ENCODE results near the gene ARID3B. TPM values are rescaled to one million over a fixed set of nuclear protein-coding genes. Genes with fewer than 3 reads are reported as not detected.
A peak's percentile ranks its signal among the peaks of the same experiment; 100 is the strongest.

Gene ARID3B
- total and polyA plus RNA-seq, 2 of the 4 experiments (the other 2 are of a cell fraction): 2.5 to 5.0 TPM

DNA sequence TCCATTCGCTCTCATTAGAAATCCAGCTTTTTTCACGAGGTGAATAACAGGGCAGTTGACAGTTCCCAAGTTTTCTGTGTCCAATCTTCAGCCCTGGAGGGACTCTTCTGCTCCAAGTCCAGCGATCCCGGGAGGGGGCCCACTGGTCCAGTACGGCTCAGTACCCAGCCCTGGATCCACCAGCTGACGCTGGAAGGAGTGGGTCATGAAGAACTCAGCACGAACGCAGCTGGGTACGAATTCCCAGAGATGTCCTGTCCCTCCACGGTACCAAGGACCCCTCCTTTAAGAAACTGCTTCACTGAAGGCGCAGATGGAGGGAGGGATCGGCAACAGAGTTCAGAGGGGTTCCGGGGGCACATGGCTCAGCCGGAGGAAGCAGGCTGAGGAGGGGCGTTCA lies 58.1 kb downstream of the ARID3B start:
- peak overlapping the region; percentile 4 for H2AK9ac ChIP-seq (replicated peaks; ENCODE audit: low read depth, low read length, poor library complexity)
- H4K8ac ChIP-seq (ENCODE audit: low read depth in 2 of 2, low read length in 2 of 2): peak overlapping the region; percentile 68 to 91; a peak in 3 of 4 replicates
- no peak overlapping the region for H3K56ac ChIP-seq (ENCODE audit: extremely low read depth, insufficient read depth, low read length)
- H3K14ac ChIP-seq (replicated peaks; ENCODE audit: low read depth, low read length): peak overlapping the region; percentile 91; the same call in 1 of the 2 replicates
- 80% methylated on average over 6 of the region's 15 CpGs; no CpG with 5 or more reads in 1 of the 2 experiments for WGBS, 2 experiments (ENCODE audit: extremely low coverage in 2 of 2, insufficient read length in 1 of 2)
- H2BK15ac ChIP-seq (ENCODE audit: low read depth, low read length): no peak overlapping the region
- in situ Hi-C loops (cut with MboI; ENCODE audit: low sequenced_read_pairs) (no loop called here), intact Hi-C loops (cut with micrococcal nuclease) (no loop called here), dilution Hi-C loops (cut with HindIII; ENCODE audit: low sequenced_read_pairs, unreplicated experiment) (no loop called here)
- H3K27me3 ChIP-seq (ENCODE audit: control insufficient read depth, insufficient read depth, low read length): no peaks in the 10 kb centered on the region
- 0 out of 2 replicates have a peak, but pooled peaks cover 3% of the 10 kb centered on the region for H4K20me1 ChIP-seq (ENCODE audit: insufficient read depth, low read length)
- no peak for DNase-seq
- ATAC-seq (ENCODE audit: low read depth): no peak
- peak overlapping the region; percentile 61 for H3K4me3 ChIP-seq (ENCODE audit: insufficient read depth, low read depth, low read length)
- H2BK20ac ChIP-seq (ENCODE audit: low read depth, low read length): no peak overlapping the region; the same call in 1 of the 2 replicates
- H2AFZ ChIP-seq (replicated peaks; ENCODE audit: low read length, poor library complexity): peak overlapping the region; percentile 91
- no peak overlapping the region for H2BK120ac ChIP-seq (ENCODE audit: low read depth, low read length)
- no peak overlapping the region for H3K27ac ChIP-seq (ENCODE audit: insufficient read depth, low read length)
- TF ChIP-seq BHLHE40 (IDR thresholded peaks at IDR 0.05; ENCODE audit: low read depth, low read length) (no peak), CTCF (conservative IDR thresholded peaks at IDR 0.05; ENCODE audit: low read depth, low read length) (no peak), MXI1 (IDR thresholded peaks at IDR 0.05; ENCODE audit: borderline replicate concordance, low read depth, low read length) (no peak), RFX5 (IDR thresholded peaks at IDR 0.05; ENCODE audit: low read depth, low read length) (no peak), CEBPB (IDR thresholded peaks at IDR 0.05; ENCODE audit: low read depth, low read length) (no peak), MAFK (IDR thresholded peaks at IDR 0.05; ENCODE audit: low read depth, low read length) (no peak), RCOR1 (IDR thresholded peaks at IDR 0.05; ENCODE audit: insufficient replicate concordance, low read length) (no peak), ELK1 (IDR thresholded peaks at IDR 0.05; ENCODE audit: borderline replicate concordance, low read depth, low read length) (no peak), SMC3 (IDR thresholded peaks at IDR 0.05; ENCODE audit: low read depth, low read length) (no peak)
- BruUV-seq (replicated peaks): no TSS peak
- H2AK5ac ChIP-seq (ENCODE audit: low read depth, low read length): no peak overlapping the region
- POLR2A ChIA-PET (ENCODE audit: unreplicated experiment): no interaction called here
- H4K91ac ChIP-seq (ENCODE audit: insufficient read depth, low read depth, low read length): 0 out of 2 replicates have a peak overlapping the region, but pooled peaks have one; percentile 85
- H3K9me3 ChIP-seq (ENCODE audit: control insufficient read depth, insufficient read depth, low read length): no peaks in the 10 kb centered on the region
- peaks cover 6% of the 10 kb centered on the region; the same call in 1 of the 2 replicates for H3K4me1 ChIP-seq (ENCODE audit: control insufficient read depth, insufficient read depth, low read length)
- no peak overlapping the region for H2BK5ac ChIP-seq (ENCODE audit: low read depth, low read length, poor library complexity, severe bottlenecking)
- CTCF ChIA-PET: interaction anchor here (1.4 kb wide), 1 partner anchor 53 kb away, joined by 4 read pairs; no protein-coding TSS in a partner anchor
- H3K4me2 ChIP-seq (ENCODE audit: low read depth, low read length): peak overlapping the region; percentile 76
- H3K18ac ChIP-seq (ENCODE audit: low read depth, low read length): no peak overlapping the region
- no peak overlapping the region for H4K5ac ChIP-seq (ENCODE audit: low read depth, low read length)
- 0 out of 2 replicates have a peak, but pooled peaks cover 2% of the 10 kb centered on the region for H3K36me3 ChIP-seq (ENCODE audit: control insufficient read depth, insufficient read depth, low read length)
- peaks cover 4% of the 10 kb centered on the region; the same call in 1 of the 2 replicates for H3K9me1 ChIP-seq (ENCODE audit: insufficient read depth, low read length)
- peaks cover 15 to 16% of the 10 kb centered on the region in 2 experiments; a peak in 3 of 4 replicates for H3K79me1 ChIP-seq (ENCODE audit: low read depth in 1 of 2, low read length in 2 of 2)
- H3K4ac ChIP-seq (ENCODE audit: low read depth, low read length): no peak overlapping the region
- H3K23ac ChIP-seq (ENCODE audit: low read depth, low read length): peak overlapping the region; percentile 73; the same call in 1 of the 2 replicates
- peak overlapping the region; percentile 89; the same call in 1 of the 2 replicates for H3K9ac ChIP-seq (ENCODE audit: low read depth, low read length)

Measured in IMR-90 (cell line).